Panc1 (cell line): Measurements from ENCODE around the gene KLHL35. TPM values are rescaled to one million over a fixed set of nuclear protein-coding genes. Genes with fewer than 3 reads are reported as not detected.

Experiments
- ATAC-seq: fragments of 200-7000 bp; cut with Tn5 transposase; 2 replicates; pipeline ENCODE4 v1.9.1; 2020; ENCODE audit warnings: mild to moderate bottlenecking, moderate library complexity
- BruUV-seq: library from RNA; stranded (reverse); fragments of 400-500 nt; replicated peaks from 2 replicates; lab custom pipeline; 2021; lab: Mats Ljungman, UMichigan
- CTCF ChIA-PET: fragments of 300-600 bp; sonication (Branson Sonifier 250); formaldehyde crosslinking; loops from one replicate; lab custom pipeline; 2022; ENCODE audit warnings: antibody characterized with exemption; lab: Charles Lee
- POLR2A ChIA-PET: fragments of 300-600 bp; sonication (Branson Sonifier 250); formaldehyde crosslinking; loops from one replicate; lab custom pipeline; 2022; ENCODE audit warnings: antibody characterized with exemption; lab: Charles Lee
- DNase-seq: peaks from one replicate; pipeline ENCODE4 v3.0.0-alpha.2; 2010; ENCODE audit warnings: low read depth, low spot score
- H3K27ac ChIP-seq: 2 replicates; pipeline ENCODE4 v1.5.1; 2011; ENCODE audit warnings: mild to moderate bottlenecking, low read length, inconsistent platforms
- H3K27me3 ChIP-seq: fragments of 200-500 bp; sonication (Bioruptor generic); 2 replicates; pipeline ENCODE4 v1.6.0; 2014; ENCODE audit warnings: low read length, inconsistent platforms; ENCODE audit not compliant: control insufficient read depth, insufficient read depth
- H3K36me3 ChIP-seq: fragments of 200-500 bp; sonication (Bioruptor generic); 2 replicates; pipeline ENCODE4 v1.5.1; 2014; ENCODE audit warnings: inconsistent platforms, mild to moderate bottlenecking, low read length, moderate library complexity; ENCODE audit not compliant: control insufficient read depth, insufficient read depth
- H3K4me1 ChIP-seq: 2 replicates; pipeline ENCODE4 v1.5.1; 2011; ENCODE audit warnings: inconsistent platforms, mild to moderate bottlenecking, low read length, moderate library complexity; ENCODE audit not compliant: control insufficient read depth, insufficient read depth
- H3K4me3 ChIP-seq, 2 experiments: 2 replicates each; pipeline ENCODE4 v1.5.1; 2011 to 2012; ENCODE audit warnings: low read depth in 2 of 2, low read length in 2 of 2, mild to moderate bottlenecking in 2 of 2, inconsistent platforms in 1 of 2, moderate library complexity in 1 of 2
- H3K9me3 ChIP-seq: fragments of 200-500 bp; sonication (Bioruptor generic); 2 replicates; pipeline ENCODE4 v1.5.1; 2014; ENCODE audit warnings: low read depth, mild to moderate bottlenecking, inconsistent platforms, low read length, moderate library complexity; ENCODE audit not compliant: control insufficient read depth, insufficient read depth
- POLR2AphosphoS5 ChIP-seq: IDR thresholded peaks from 2 replicates; pipeline ENCODE4 v1.6.1; 2012; ENCODE audit warnings: mild to moderate bottlenecking, low read depth, low read length, moderate library complexity
- SIN3A ChIP-seq: IDR thresholded peaks from 2 replicates; pipeline ENCODE4 v1.6.1; 2012; ENCODE audit warnings: low read depth, mild to moderate bottlenecking, low read length, moderate library complexity, borderline replicate concordance; ENCODE audit not compliant: insufficient read depth
- TCF7L2 ChIP-seq: IDR thresholded peaks from 2 replicates; pipeline ENCODE4 v1.6.1; 2011; ENCODE audit warnings: mild to moderate bottlenecking, low read depth, low read length, inconsistent platforms
- in situ Hi-C: cut with HindIII; loops from 2 replicates; pipeline ENCODE4 v1.10.0; 2016; ENCODE audit warnings: low sequenced_read_pairs, low pct_unique_long_range_greater_than_20kb
- intact Hi-C: fragments of 100-400 bp; cut with micrococcal nuclease; formaldehyde crosslinking; loops from one replicate; pipeline ENCODE4 v1.10.0; 2022; ENCODE audit not compliant: unreplicated experiment
- total RNA-seq: library from RNA; stranded (reverse); gene quantifications from one replicate; pipeline ENCODE4 v1.2.1, GENCODE V29; 2021; ENCODE audit not compliant: unreplicated experiment
- TF ChIP-seq, protein P1 (sequence below): fragments of 450-650 bp; IDR thresholded peaks from 2 replicates; pipeline ENCODE4 v1.5.1; 2017; ENCODE audit warnings: mild to moderate bottlenecking
- TF ChIP-seq, protein P2 (sequence below), 2 experiments: IDR thresholded peaks; 2 replicates each; pipeline ENCODE4 v1.6.1; 2011 to 2012; ENCODE audit warnings: low read depth in 2 of 2, control low read depth in 1 of 2, low read length in 1 of 2, mild to moderate bottlenecking in 1 of 2, moderate library complexity in 1 of 2; ENCODE audit not compliant: insufficient read depth in 1 of 2

KLHL35 gene
- total RNA-seq, 1 experiment from 2014 or later = 10.9 TPM

DNA sequence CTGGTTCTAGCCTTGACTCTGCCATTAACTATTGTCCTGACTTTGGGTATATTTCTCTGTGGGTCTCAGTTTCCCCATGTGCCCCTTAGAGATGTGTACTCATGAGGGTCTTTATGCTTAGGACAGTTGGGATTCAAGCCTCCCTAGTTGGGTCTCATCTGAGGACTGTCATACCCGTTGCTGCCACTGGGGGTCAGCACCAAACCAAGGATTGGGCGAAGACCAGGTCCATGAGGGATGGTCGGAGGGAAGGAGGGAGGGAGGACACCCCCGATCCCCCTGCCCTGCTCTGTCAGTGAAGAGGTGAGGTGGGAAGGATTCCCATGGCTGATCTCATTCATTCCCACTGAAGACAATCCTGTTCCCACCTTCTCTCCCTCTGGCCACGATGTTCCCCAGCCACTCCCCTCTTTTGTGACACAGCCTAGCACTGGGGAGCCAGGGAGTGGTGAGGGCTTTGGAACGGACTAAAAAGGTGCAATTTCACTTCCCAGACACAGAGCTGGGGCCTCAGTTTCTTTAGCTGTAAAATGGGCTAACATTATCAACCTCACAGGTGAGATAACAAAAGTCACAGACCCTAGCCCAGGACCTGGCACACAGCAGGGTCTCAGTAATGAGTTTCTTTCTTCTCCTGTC is 12.4 kb upstream of the KLHL35 start:
- DNase-seq (peak; percentile 64), ATAC-seq (peak; percentile 83)
- BruUV-seq = no TSS peak
- TF ChIP-seq, protein P1, sequence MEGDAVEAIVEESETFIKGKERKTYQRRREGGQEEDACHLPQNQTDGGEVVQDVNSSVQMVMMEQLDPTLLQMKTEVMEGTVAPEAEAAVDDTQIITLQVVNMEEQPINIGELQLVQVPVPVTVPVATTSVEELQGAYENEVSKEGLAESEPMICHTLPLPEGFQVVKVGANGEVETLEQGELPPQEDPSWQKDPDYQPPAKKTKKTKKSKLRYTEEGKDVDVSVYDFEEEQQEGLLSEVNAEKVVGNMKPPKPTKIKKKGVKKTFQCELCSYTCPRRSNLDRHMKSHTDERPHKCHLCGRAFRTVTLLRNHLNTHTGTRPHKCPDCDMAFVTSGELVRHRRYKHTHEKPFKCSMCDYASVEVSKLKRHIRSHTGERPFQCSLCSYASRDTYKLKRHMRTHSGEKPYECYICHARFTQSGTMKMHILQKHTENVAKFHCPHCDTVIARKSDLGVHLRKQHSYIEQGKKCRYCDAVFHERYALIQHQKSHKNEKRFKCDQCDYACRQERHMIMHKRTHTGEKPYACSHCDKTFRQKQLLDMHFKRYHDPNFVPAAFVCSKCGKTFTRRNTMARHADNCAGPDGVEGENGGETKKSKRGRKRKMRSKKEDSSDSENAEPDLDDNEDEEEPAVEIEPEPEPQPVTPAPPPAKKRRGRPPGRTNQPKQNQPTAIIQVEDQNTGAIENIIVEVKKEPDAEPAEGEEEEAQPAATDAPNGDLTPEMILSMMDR = peak; percentile 97
- TF ChIP-seq, protein P2, sequence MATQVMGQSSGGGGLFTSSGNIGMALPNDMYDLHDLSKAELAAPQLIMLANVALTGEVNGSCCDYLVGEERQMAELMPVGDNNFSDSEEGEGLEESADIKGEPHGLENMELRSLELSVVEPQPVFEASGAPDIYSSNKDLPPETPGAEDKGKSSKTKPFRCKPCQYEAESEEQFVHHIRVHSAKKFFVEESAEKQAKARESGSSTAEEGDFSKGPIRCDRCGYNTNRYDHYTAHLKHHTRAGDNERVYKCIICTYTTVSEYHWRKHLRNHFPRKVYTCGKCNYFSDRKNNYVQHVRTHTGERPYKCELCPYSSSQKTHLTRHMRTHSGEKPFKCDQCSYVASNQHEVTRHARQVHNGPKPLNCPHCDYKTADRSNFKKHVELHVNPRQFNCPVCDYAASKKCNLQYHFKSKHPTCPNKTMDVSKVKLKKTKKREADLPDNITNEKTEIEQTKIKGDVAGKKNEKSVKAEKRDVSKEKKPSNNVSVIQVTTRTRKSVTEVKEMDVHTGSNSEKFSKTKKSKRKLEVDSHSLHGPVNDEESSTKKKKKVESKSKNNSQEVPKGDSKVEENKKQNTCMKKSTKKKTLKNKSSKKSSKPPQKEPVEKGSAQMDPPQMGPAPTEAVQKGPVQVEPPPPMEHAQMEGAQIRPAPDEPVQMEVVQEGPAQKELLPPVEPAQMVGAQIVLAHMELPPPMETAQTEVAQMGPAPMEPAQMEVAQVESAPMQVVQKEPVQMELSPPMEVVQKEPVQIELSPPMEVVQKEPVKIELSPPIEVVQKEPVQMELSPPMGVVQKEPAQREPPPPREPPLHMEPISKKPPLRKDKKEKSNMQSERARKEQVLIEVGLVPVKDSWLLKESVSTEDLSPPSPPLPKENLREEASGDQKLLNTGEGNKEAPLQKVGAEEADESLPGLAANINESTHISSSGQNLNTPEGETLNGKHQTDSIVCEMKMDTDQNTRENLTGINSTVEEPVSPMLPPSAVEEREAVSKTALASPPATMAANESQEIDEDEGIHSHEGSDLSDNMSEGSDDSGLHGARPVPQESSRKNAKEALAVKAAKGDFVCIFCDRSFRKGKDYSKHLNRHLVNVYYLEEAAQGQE (IDR thresholded peaks at IDR 0.05; ENCODE audit: insufficient read depth in 1 of 2, low read depth in 2 of 2, low read length in 1 of 2) = no peak
- Histone ChIP-seq H3K27me3 (no peaks in the 10 kb centered on the region; the same call in 1 of the 2 replicates), H3K36me3 (no peaks in the 10 kb centered on the region), H3K27ac (no peak overlapping the region), H3K4me3 (peak overlapping the region in 1 of 2 experiments; percentile 15; a peak in 2 of 4 replicates), H3K9me3 (no peaks in the 10 kb centered on the region), H3K4me1 (no peaks in the 10 kb centered on the region)
- POLR2A ChIA-PET = no interaction called here
- in situ Hi-C loops = no loop called here
- CTCF ChIA-PET = interaction anchor here (1.0 to 3.1 kb wide), 2 partner anchors 86 to 89 kb away, joined by 3 to 14 read pairs; no protein-coding TSS in a partner anchor
- intact Hi-C loops = loop anchor here (1.0 kb wide), 1 partner anchor 87 kb away; no protein-coding TSS in a partner anchor

DNA sequence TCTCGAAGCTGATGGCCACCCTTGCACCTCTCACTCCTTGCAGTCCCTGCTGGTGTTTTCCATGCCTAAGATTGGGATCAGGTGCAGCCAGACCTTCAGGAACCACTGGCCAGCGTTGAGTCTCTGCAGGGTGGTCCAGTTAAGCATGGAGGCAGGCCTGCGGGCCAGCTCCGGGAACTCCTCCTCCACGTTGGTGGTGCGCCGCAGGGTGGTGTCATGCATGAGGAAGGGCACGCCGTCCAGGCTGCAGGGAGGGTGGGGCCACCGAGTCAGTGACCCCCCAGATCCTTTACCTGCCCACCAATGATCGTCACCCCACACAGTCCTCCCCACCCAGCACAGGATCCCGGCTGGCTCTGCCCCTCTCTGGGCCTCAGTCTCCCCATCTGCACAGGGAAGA is 10.0 kb upstream of the KLHL35 start:
- no TSS peak for BruUV-seq
- DNase-seq (no peak), ATAC-seq (no peak)
- Histone ChIP-seq H3K36me3 (no peaks in the 10 kb centered on the region), H3K27me3 (no peaks in the 10 kb centered on the region; the same call in 1 of the 2 replicates), H3K4me1 (no peaks in the 10 kb centered on the region), H3K4me3 (no peak overlapping the region), H3K9me3 (no peaks in the 10 kb centered on the region), H3K27ac (no peak overlapping the region)
- intact Hi-C loops (no loop called here), in situ Hi-C loops (no loop called here)
- ChIA-PET POLR2A (no interaction called here), CTCF (no interaction called here)
- TF ChIP-seq TCF7L2 = no peak
- no peak for TF ChIP-seq SIN3A
- no peak for TF ChIP-seq POLR2AphosphoS5
- TF ChIP-seq, protein P1 = no peak
- TF ChIP-seq, protein P2 (IDR thresholded peaks at IDR 0.05; ENCODE audit: insufficient read depth in 1 of 2, low read depth in 2 of 2, low read length in 1 of 2) = no peak
